HepG2 (cell line): ENCODE data around the gene GDPD5. TPM values are rescaled to one million over a fixed set of nuclear protein-coding genes. Genes with fewer than 3 reads are reported as not detected.

ENCODE experiments used
- ATAC-seq: fragments of 200-7000 bp; cut with Tn5 transposase; 3 replicates; pipeline ENCODE4 v1.9.1; 2020; ENCODE audit warnings: mild to moderate bottlenecking, moderate library complexity
- BruUV-seq: library from RNA; stranded (reverse); fragments of 400-500 nt; replicated peaks from 2 replicates; lab custom pipeline; 2021; lab: Mats Ljungman, UMichigan
- CTCF ChIA-PET: fragments of 300-600 bp; formaldehyde crosslinking; extraction: SDS; loops from one replicate; lab custom pipeline; 2021; ENCODE audit warnings: low total read pairs, inconsistent platforms, low intra/inter-chr PET ratio; lab: Yijun Ruan, JAX
- POLR2A ChIA-PET: fragments of 350-600 bp; sonication (Branson Sonifier 250); formaldehyde crosslinking; loops from one replicate; lab custom pipeline; 2020; ENCODE audit warnings: antibody characterized with exemption, inconsistent platforms; lab: Yijun Ruan, JAX
- DNase-seq: peaks from one replicate; pipeline ENCODE4 v3.0.0-alpha.2; 2015; ENCODE audit warnings: low spot score
- FAIRE-seq: peaks from 3 replicates; lab custom pipeline; 2011; peaks lifted over from hg19 to GRCh38; lab: Jason Lieb, UNC
- H2AFZ ChIP-seq: one replicate; pipeline ENCODE4 v1.6.1; 2011; ENCODE audit warnings: low read length, inconsistent platforms
- H3K27ac ChIP-seq: fragments of 300-600 bp; 3 replicates; pipeline ENCODE4 v1.8.0; 2011; ENCODE audit warnings: mixed run types, mild to moderate bottlenecking, mixed read lengths, low read length, inconsistent platforms; ENCODE audit not compliant: insufficient read depth; ENCODE audit errors: extremely low read length
- H3K27me3 ChIP-seq, 2 experiments: fragments of 200-600 bp in 1 of 2; 2 replicates in 1 of 2; 3 replicates in 1 of 2; pipeline versions ENCODE4 v1.6.0 to v1.8.0; 2011; ENCODE audit warnings: low read length in 2 of 2, mild to moderate bottlenecking in 2 of 2, moderate library complexity in 2 of 2, inconsistent platforms in 1 of 2; ENCODE audit not compliant: insufficient read depth in 2 of 2, control insufficient read depth in 1 of 2
- H3K36me3 ChIP-seq, 2 experiments: fragments of 200-600 bp in 1 of 2; replicated peaks in 1 of 2; 2 replicates in 1 of 2; 3 replicates in 1 of 2; pipeline versions ENCODE4 v1.5.1 to v1.8.0; 2011; ENCODE audit warnings: low read length in 2 of 2, inconsistent platforms in 1 of 2; ENCODE audit not compliant: insufficient read depth in 2 of 2, control insufficient read depth in 1 of 2
- H3K4me1 ChIP-seq: 2 replicates; pipeline ENCODE4 v1.5.1; 2012; ENCODE audit warnings: low read length, inconsistent platforms; ENCODE audit not compliant: insufficient read depth
- H3K4me2 ChIP-seq: 2 replicates; pipeline ENCODE4 v1.6.0; 2011; ENCODE audit warnings: low read depth, low read length, inconsistent platforms
- H3K4me3 ChIP-seq, 3 experiments: fragments of 200-600 bp in 1 of 3; sonication (generic), shearing (Covaris generic) in 1 of 3; replicated peaks in 1 of 3; 2 replicates each; pipeline ENCODE4 v1.5.1; 2011 to 2016; ENCODE audit warnings: low read length in 3 of 3, inconsistent platforms in 2 of 3, low read depth in 2 of 3, mild to moderate bottlenecking in 2 of 3, control low read depth in 1 of 3, mixed read lengths in 1 of 3; ENCODE audit not compliant: insufficient read depth in 1 of 3
- H3K79me2 ChIP-seq: one replicate; pipeline ENCODE4 v1.6.1; 2011; ENCODE audit warnings: low read length, inconsistent platforms; ENCODE audit not compliant: insufficient read depth
- H3K9ac ChIP-seq: 2 replicates; pipeline ENCODE4 v1.6.0; 2011; ENCODE audit warnings: mild to moderate bottlenecking, low read depth, low read length, inconsistent platforms; ENCODE audit not compliant: insufficient read depth
- H3K9me3 ChIP-seq: 2 replicates; pipeline ENCODE4 v1.5.1; 2012; ENCODE audit warnings: mild to moderate bottlenecking, low read length
- H4K20me1 ChIP-seq: 2 replicates; pipeline ENCODE4 v1.6.0; 2011; ENCODE audit warnings: inconsistent platforms, mild to moderate bottlenecking, low read length, moderate library complexity; ENCODE audit not compliant: insufficient read depth
- BCL6 ChIP-seq: IDR thresholded peaks from 2 replicates; pipeline ENCODE4 v1.6.1; 2016; ENCODE audit warnings: missing genetic modification reagents, missing compliant biosample characterization
- CBX2 ChIP-seq, 2 experiments: fragments of 200-600 bp in 1 of 2; sonication (generic); formaldehyde crosslinking in 1 of 2; IDR thresholded peaks; 2 replicates each; pipeline versions ENCODE4 v1.7.0 to v1.8.1; 2018 to 2022; ENCODE audit warnings: low read depth in 2 of 2, low read length in 1 of 2, mild to moderate bottlenecking in 1 of 2, missing genetic modification reagents in 1 of 2
- KDM5B ChIP-seq: sonication (generic); formaldehyde crosslinking; IDR thresholded peaks from 2 replicates; pipeline ENCODE4 v1.4.0; 2020; ENCODE audit warnings: missing genetic modification reagents, mild to moderate bottlenecking, borderline replicate concordance
- PHF5A ChIP-seq: IDR thresholded peaks from one replicate; pipeline ENCODE4 v1.6.1; 2018; ENCODE audit warnings: low read depth, missing genetic modification reagents; ENCODE audit not compliant: unreplicated experiment
- POGZ ChIP-seq: sonication (generic); formaldehyde crosslinking; IDR thresholded peaks from 2 replicates; pipeline ENCODE4 v1.4.0; 2020; ENCODE audit warnings: mild to moderate bottlenecking, missing genetic modification reagents
- POLR2A ChIP-seq, 2 experiments: IDR thresholded peaks; 2 replicates each; pipeline ENCODE4 v1.6.1; 2011; ENCODE audit warnings: low read depth in 2 of 2, low read length in 2 of 2, mild to moderate bottlenecking in 1 of 2, moderate library complexity in 1 of 2; ENCODE audit not compliant: insufficient read depth in 1 of 2
- POLR2G ChIP-seq: fragments of 200-400 bp; formaldehyde crosslinking; IDR thresholded peaks from 2 replicates; pipeline ENCODE4 v1.6.1; 2018; ENCODE audit warnings: mild to moderate bottlenecking, low read depth, low read length, moderate library complexity
- RBFOX2 ChIP-seq: fragments of 200-400 bp; formaldehyde crosslinking; IDR thresholded peaks from 2 replicates; pipeline ENCODE4 v1.6.1; 2017; ENCODE audit warnings: low read depth, mild to moderate bottlenecking, low read length
- RBM22 ChIP-seq: fragments of 200-400 bp; formaldehyde crosslinking; optimal IDR thresholded peaks from 2 replicates; pipeline ENCODE3; 2017; ENCODE audit warnings: mild to moderate bottlenecking, low read length, moderate library complexity
- SMC3 ChIP-seq: IDR thresholded peaks from 2 replicates; pipeline ENCODE4 v1.6.1; 2011; ENCODE audit warnings: low read length, improper control_type of control experiment
- SPEN ChIP-seq: sonication (generic); formaldehyde crosslinking; IDR thresholded peaks from 2 replicates; pipeline ENCODE4 v1.5.1; 2020; ENCODE audit warnings: low read depth, mild to moderate bottlenecking, missing genetic modification reagents
- TEAD2 ChIP-seq: sonication (generic); formaldehyde crosslinking; IDR thresholded peaks from 2 replicates; pipeline ENCODE4 v1.9.0; 2021; ENCODE audit warnings: missing genetic modification reagents
- YY1 ChIP-seq: IDR thresholded peaks from 2 replicates; pipeline ENCODE4 v1.6.1; 2011; ENCODE audit warnings: low read length, low read depth, moderate library complexity, mild to moderate bottlenecking; ENCODE audit not compliant: insufficient read depth, insufficient replicate concordance
- ZBTB38 ChIP-seq: sonication (generic); formaldehyde crosslinking; IDR thresholded peaks from 2 replicates; pipeline ENCODE4 v1.5.1; 2020; ENCODE audit warnings: mild to moderate bottlenecking, missing genetic modification reagents
- ZNF121 ChIP-seq: sonication (generic); formaldehyde crosslinking; IDR thresholded peaks from 2 replicates; pipeline ENCODE4 v1.5.0; 2020; ENCODE audit warnings: mild to moderate bottlenecking, missing genetic modification reagents
- ZNF343 ChIP-seq: sonication (generic); formaldehyde crosslinking; IDR thresholded peaks from 2 replicates; pipeline ENCODE4 v1.4.0; 2020; ENCODE audit warnings: mild to moderate bottlenecking, missing genetic modification reagents
- ZNF350 ChIP-seq: sonication (generic); formaldehyde crosslinking; IDR thresholded peaks from 2 replicates; pipeline ENCODE4 v1.4.0; 2020; ENCODE audit warnings: mild to moderate bottlenecking, low read depth, missing genetic modification reagents, borderline replicate concordance
- ZNF430 ChIP-seq: sonication (generic); formaldehyde crosslinking; IDR thresholded peaks from 2 replicates; pipeline ENCODE4 v1.9.0; 2021; ENCODE audit warnings: mild to moderate bottlenecking, missing genetic modification reagents
- ZNF567 ChIP-seq: sonication (generic); formaldehyde crosslinking; IDR thresholded peaks from 2 replicates; pipeline ENCODE4 v1.8.1; 2023; ENCODE audit warnings: mild to moderate bottlenecking, missing genetic modification reagents, borderline replicate concordance
- WGBS: methylation state at CpG from one replicate; pipeline ENCODE4 v1.1.6; 2017; ENCODE audit warnings: low lambda C conversion rate; 5-methylcytosine and 5-hydroxymethylcytosine counted together
- in situ Hi-C: cut with HindIII; loops from 2 replicates; pipeline ENCODE4 v1.10.0; 2017; ENCODE audit warnings: low pct_unique_long_range_greater_than_20kb; ENCODE audit not compliant: extremely low pct_ligation_motif_present
- intact Hi-C: fragments of 100-400 bp; cut with micrococcal nuclease; formaldehyde crosslinking; loops from one replicate; pipeline ENCODE4 v1.10.0; 2022; ENCODE audit not compliant: unreplicated experiment
- polyA plus RNA-seq, 8 experiments: library from polyadenylated mRNA; depleted of rRNA in 3 of 8; stranded (reverse) in 7 of 8; unstranded in 1 of 8; fragments of >200 nt; fragmentation: Illumina TruSeq in 4 of 8; extraction: Trizol in 4 of 8; gene quantifications; 2 replicates each; pipeline versions ENCODE4 v1.2.1 to v1.2.3, GENCODE V29; 2011 to 2016; ENCODE audit warnings: low read depth in 4 of 8, missing spikeins in 1 of 8, mixed read lengths in 1 of 8; ENCODE audit not compliant: insufficient read depth in 1 of 8
- total RNA-seq, 5 experiments: library from RNA; depleted of rRNA; stranded (reverse); fragments of >200 nt; fragmentation: Illumina TruSeq; extraction: Trizol; gene quantifications; 2 replicates each; pipeline ENCODE4 v1.2.3, GENCODE V29; 2016; ENCODE audit warnings: low read depth in 1 of 5
- TF ChIP-seq, protein P1 (sequence below): IDR thresholded peaks from 2 replicates; pipeline ENCODE4 v1.6.1; 2016; ENCODE audit warnings: missing biosample characterization, missing genetic modification reagents, low read depth

The GDPD5 gene
- total and polyA plus RNA-seq, 2 of the 13 experiments (the other 11 are each of a cell fraction or from before 2014, with no cell fraction given): 55.0 to 67.5 TPM

DNA sequence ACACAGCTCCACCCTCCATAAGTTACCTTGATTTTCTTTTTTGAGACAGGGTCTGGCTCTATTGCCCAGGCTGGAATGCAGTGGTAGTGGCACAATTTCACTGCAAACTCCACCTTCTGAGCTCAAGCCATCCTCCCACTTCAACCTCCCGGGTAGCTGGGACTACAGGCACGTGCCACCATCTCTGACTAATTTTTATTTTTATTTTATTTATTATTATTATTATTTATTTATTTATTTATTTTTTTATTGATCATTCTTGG lies 116.9 kb downstream of the GDPD5 start:
- peaks cover 11% of the 10 kb centered on the region for H3K79me2 ChIP-seq
- H2AFZ ChIP-seq: no peak overlapping the region
- no TSS peak for BruUV-seq
- peaks cover 10% of the 10 kb centered on the region for H3K4me1 ChIP-seq
- H3K27ac ChIP-seq: no peak overlapping the region
- DNase-seq: no peak
- no peak; the same call in 2 of the 3 replicates for ATAC-seq
- no peak for FAIRE-seq
- TF ChIP-seq ZNF121 (CRISPR knock-in tag) (peak; percentile 41; the same call in 1 of the 2 replicates), BCL6 (no peak), CBX2 (IDR thresholded peaks at IDR 0.05; ENCODE audit: low read depth, low read length) (no peak), CBX2 (CRISPR knock-in tag; IDR thresholded peaks at IDR 0.05; ENCODE audit: low read depth) (no peak), TEAD2 (no peak), POLR2G (0 out of 2 replicates have a peak, but pooled peaks have one; percentile 11), SPEN (CRISPR knock-in tag) (no peak), SMC3 (no peak)
- TF ChIP-seq, all 625 proteins: peak for 2
- H3K27me3 ChIP-seq: no peaks in the 10 kb centered on the region
- in situ Hi-C loops (no loop called here), intact Hi-C loops (loop anchor here (2.0 kb wide), 1 partner anchor 14 kb away; no protein-coding TSS in a partner anchor)
- H3K4me2 ChIP-seq: no peak overlapping the region
- 99% methylated on average over 2 of the region's 2 CpGs for WGBS
- CTCF ChIA-PET: no interaction called here
- H3K9ac ChIP-seq: no peak overlapping the region
- POLR2A ChIA-PET: interaction anchor here (1.2 to 1.9 kb wide), 3 partner anchors 9 to 17 kb away, joined by 3 to 6 read pairs (median 6); no protein-coding TSS in a partner anchor
- H4K20me1 ChIP-seq: peaks cover 45% of the 10 kb centered on the region
- H3K36me3 ChIP-seq: peaks cover 19 to 41% of the 10 kb centered on the region in 2 experiments
- no peak overlapping the region for H3K4me3 ChIP-seq
- H3K9me3 ChIP-seq: no peaks in the 10 kb centered on the region

GRCh38 chr11:75406338-75406777 lies 119.4 kb downstream of the GDPD5 start:
- Histone ChIP-seq H2AFZ (no peak overlapping the region), H3K36me3 (peaks cover 25 to 57% of the 10 kb centered on the region in 2 experiments), H3K4me3 (no peak overlapping the region), H3K4me1 (peaks cover 35% of the 10 kb centered on the region), H3K4me2 (no peak overlapping the region), H3K9ac (no peak overlapping the region), H3K27me3 (no peaks in the 10 kb centered on the region), H3K79me2 (peaks cover 37% of the 10 kb centered on the region), H3K27ac (no peak overlapping the region), H3K9me3 (no peaks in the 10 kb centered on the region), H4K20me1 (peaks cover 70% of the 10 kb centered on the region)
- WGBS: 100% methylated on average over 1 of the region's 1 CpG
- no TSS peak for BruUV-seq
- intact Hi-C loops (no loop called here), in situ Hi-C loops (no loop called here)
- DNase-seq (no peak), ATAC-seq (no peak), FAIRE-seq (no peak)
- ChIA-PET CTCF (no interaction called here), POLR2A (no interaction called here)
- TF ChIP-seq ZBTB38 (CRISPR knock-in tag): no peak
- no peak for TF ChIP-seq ZNF343 (CRISPR knock-in tag)
- TF ChIP-seq ZNF430: no peak
- no peak for TF ChIP-seq YY1
- no peak for TF ChIP-seq ZNF567 (CRISPR knock-in tag)
- no peak for TF ChIP-seq BCL6
- no peak for TF ChIP-seq POGZ (CRISPR knock-in tag)
- no peak for TF ChIP-seq ZNF350 (CRISPR knock-in tag)
- no peak for TF ChIP-seq PHF5A
- TF ChIP-seq RBFOX2: 0 out of 2 replicates have a peak, but pooled peaks have one; percentile 17
- TF ChIP-seq, protein P1, sequence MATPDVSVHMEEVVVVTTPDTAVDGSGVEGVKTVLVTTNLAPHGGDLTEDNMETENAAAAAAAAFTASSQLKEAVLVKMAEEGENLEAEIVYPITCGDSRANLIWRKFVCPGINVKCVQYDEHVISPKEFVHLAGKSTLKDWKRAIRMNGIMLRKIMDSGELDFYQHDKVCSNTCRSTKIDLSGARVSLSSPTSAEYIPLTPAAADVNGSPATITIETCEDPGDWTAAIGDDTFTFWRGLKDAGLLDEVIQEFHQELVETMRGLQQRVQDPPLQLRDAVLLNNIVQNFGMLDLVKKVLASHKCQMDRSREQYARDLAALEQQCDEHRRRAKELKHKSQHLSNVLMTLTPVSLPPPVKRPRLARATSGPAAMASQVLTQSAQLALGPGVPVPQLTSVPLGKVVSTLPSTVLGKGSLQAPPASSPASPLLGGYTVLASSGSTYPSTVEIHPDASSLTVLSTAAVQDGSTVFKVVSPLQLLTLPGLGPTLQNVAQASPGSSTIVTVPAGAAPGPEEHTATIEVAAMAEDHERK (CRISPR knock-in tag): no peak
- peak; percentile 17 to 31; a peak in 2 of 4 replicates for TF ChIP-seq POLR2A (IDR thresholded peaks at IDR 0.05; ENCODE audit: insufficient read depth in 1 of 2, low read depth in 2 of 2, low read length in 2 of 2)
- no peak for TF ChIP-seq KDM5B (CRISPR knock-in tag)
- peak; percentile 86 for TF ChIP-seq RBM22
- TF ChIP-seq POLR2G: peak; percentile 11
